GM13976 (cell line): ENCODE measurements around the gene OLR1.

ENCODE experiments used
- DNase-seq: peaks from one replicate; pipeline ENCODE4 v3.0.0; 2012; ENCODE audit warnings: low spot score
- in situ Hi-C: fragments of 300-500 bp; cut with MboI; formaldehyde crosslinking; loops from one replicate; pipeline ENCODE4 v1.12.0; 2022; ENCODE audit warnings: low sequenced_read_pairs, mixed read lengths, inconsistent platforms; ENCODE audit not compliant: unreplicated experiment
- TF ChIP-seq, protein P1 (sequence below): IDR thresholded peaks from 2 replicates; pipeline ENCODE4 v1.5.1; 2012; ENCODE audit warnings: borderline replicate concordance, mild to moderate bottlenecking; ENCODE audit not compliant: insufficient read depth; ENCODE audit errors: extremely low read depth, missing control alignments, control extremely low read depth

Gene OLR1

DNA sequence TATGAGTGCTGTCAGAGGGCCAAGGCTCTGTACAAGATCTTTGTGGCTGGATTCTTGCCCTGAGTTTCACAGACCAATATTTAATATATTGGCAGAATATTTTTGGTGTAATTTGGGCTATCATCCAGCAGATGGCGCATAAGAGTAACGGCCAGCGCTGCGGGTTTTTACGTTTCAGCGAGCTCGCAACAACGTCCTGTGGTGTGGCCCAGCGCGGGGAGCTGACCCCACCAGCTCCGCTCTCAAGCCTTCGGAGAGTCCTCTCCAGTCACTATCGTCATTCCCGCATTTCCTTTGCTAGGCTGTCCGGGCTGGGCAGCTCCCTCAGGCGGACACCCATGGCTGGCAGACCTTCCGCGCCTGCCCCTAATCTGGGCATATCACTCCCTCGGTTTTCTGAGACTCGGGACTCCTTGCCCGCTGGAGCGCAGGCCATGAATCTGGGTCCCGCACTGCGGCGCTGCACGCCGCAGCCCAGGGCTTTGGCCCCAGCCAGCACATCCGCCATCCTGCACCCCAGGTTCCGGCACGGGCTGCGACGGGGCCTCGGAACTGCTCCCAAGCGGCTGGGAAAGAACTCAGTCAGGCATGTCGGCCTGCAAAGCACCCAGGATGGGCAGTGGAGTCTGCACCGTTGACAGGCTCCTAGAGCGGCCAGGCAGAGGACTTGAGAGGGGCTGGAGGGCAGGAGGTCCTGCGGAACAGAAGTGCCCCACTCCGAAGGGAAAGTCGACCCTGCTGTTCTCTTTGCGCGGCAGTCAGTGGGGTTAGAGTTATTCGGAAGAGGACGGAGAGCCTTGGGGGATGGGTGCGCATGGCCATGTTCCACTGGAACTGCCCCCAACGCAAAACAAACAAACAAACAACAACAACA, 18.4 kb downstream of the OLR1 start:
- in situ Hi-C loops = no loop called here
- DNase-seq = peak; percentile 69
- TF ChIP-seq, protein P1, sequence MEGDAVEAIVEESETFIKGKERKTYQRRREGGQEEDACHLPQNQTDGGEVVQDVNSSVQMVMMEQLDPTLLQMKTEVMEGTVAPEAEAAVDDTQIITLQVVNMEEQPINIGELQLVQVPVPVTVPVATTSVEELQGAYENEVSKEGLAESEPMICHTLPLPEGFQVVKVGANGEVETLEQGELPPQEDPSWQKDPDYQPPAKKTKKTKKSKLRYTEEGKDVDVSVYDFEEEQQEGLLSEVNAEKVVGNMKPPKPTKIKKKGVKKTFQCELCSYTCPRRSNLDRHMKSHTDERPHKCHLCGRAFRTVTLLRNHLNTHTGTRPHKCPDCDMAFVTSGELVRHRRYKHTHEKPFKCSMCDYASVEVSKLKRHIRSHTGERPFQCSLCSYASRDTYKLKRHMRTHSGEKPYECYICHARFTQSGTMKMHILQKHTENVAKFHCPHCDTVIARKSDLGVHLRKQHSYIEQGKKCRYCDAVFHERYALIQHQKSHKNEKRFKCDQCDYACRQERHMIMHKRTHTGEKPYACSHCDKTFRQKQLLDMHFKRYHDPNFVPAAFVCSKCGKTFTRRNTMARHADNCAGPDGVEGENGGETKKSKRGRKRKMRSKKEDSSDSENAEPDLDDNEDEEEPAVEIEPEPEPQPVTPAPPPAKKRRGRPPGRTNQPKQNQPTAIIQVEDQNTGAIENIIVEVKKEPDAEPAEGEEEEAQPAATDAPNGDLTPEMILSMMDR = peak; percentile 62

DNA sequence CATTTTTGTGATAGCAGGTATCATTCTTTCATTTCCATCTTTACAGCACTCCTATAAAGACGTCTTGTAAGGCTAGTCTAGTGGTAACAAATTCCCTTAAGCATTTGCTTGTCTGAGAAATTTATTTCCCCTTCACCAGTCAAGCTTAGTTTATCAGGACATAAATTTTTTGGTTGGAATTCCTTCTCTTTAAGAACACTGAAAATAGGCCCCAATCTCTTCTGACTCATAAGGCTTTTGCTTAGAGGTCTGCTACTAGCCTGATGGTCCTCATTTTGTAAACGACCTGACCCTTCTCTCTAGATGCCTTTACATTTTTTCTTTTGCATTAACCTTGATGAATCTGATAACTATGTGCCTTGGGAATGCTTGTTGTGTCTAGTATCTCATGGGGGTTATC, 20.3 kb downstream of the OLR1 start:
- in situ Hi-C loops = no loop called here
- no peak for DNase-seq
- TF ChIP-seq, protein P1 = no peak

DNA sequence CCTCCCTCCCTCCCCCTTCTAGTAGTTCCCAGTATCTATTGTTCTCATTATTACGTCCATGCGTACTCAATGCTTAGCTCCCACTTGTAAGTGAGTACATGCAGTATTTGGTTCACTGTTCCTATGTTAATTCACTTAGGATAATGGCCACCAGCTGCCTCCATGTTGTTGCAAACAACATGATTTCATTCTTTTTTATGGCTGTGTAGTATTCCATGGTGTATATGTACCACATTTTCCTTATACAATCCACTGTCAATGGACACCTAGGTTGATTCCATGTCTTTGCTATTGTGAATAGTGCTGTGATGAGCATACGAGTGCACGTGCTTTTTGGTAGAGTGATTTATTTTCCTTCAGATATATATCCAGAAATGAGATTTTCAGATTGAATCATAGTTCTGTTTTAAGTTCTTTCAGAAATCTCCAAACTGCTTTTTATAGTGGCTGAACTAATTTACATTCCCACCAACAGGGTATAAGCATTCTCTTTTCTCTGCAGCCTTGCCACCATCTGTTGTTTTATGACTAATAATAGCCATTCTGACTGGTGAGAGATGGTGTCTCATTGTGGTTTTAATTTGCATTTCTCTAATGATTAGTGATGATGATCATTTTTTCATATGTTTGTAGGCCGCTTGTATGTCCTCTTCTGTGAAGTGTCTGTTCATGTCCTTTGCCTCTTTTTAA, 24.1 kb downstream of the OLR1 start:
- in situ Hi-C loops = loop anchor here (10.0 to 25.0 kb wide), 2 partner anchors 103 to 336 kb away; no protein-coding TSS in a partner anchor
- TF ChIP-seq, protein P1 = no peak
- no peak for DNase-seq

DNA sequence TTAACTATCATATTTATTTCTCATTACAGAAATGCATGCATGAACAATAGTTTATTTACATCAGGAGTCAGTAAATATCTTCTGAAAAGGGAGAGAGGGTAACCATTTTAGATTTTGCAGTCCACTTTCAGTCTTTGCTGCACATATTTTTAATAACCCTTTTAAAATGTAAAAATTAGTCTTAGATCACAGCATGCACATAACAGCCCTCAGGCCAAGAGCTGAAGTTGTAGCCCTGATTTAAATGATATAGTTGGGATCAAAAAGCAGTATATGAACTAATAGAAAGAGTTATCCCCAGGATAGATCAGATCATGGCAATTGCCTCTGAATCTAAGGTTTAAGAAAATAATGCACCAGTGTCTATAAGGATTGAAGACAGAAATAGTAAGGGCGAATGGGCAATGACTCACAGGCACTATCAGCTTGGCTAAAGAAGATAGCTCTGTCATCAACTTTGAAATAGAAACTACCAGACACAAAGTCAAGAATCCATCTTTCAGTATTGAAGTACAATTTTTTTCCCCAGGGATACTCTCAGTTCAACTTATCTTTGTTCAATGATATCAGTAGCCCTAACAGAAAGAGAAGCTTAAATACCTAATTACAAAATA, 28.8 kb downstream of the OLR1 start:
- no peak for DNase-seq
- in situ Hi-C loops = loop anchor here (10.0 to 25.0 kb wide), 2 partner anchors 98 to 331 kb away; no protein-coding TSS in a partner anchor

DNA sequence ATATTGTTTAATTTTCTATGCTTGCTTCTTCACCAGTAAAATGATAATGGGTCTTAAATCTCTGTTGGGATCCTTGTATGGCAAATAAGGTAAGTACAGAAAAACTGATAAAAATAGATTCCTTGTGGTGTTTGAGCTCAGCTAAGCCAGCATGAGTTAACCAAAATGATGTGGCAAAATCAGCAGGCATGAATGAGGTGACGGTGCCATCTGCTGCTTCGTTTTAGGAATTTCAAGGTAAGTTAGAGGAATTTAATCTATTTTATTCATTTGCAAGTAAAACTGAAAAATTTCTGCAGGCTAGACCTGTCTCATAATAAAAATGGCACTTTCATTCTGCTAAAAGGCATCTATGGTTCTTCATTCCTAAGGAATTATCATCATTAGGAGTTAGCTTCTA, 31.9 kb downstream of the OLR1 start:
- TF ChIP-seq, protein P1 = peak; percentile 53
- in situ Hi-C loops = loop anchor here (10.0 to 25.0 kb wide), 2 partner anchors 95 to 328 kb away; no protein-coding TSS in a partner anchor
- DNase-seq = peak; percentile 46

More for the DNA sequence above, 28.8 kb downstream of the OLR1 start:
- TF ChIP-seq, protein P1 = no peak

DNA sequence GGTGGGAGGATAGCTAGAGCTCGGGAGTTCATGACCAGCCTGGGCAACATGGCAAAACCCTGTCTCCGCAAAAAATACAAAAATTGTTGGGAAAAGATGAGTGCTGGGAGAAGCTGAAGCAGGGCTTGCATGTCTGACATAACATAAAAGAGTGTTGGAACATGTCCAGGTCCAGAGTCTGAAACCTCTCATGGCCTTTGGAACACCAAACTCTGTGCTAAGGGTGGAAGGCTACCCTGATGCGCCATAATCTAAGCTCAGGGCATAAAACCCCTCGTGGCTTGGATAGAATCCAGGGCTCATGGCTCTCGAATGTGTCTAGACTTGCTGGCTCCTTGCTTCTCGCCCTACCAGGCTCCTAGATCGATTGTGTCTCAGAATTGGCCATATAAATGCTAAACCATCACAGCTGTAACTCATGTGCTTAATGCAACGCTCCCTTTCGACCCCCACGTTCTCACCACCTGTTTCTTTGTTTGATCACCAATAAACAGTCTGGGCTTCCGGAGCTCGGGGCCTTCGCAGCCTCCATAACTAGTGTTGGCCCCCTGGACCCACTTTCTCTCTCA, 35.2 kb downstream of the OLR1 start:
- TF ChIP-seq, protein P1 = no peak
- DNase-seq = no peak
- in situ Hi-C loops = loop anchor here (25.0 kb wide), 1 partner anchor 324 kb away; no protein-coding TSS in a partner anchor
